ENCODE results near the gene TCF4. TPM values are rescaled to one million over a fixed set of nuclear protein-coding genes. Genes with fewer than 3 reads are reported as not detected.
A peak's percentile ranks its signal among the peaks of the same experiment; 100 is the strongest.

TCF4 gene
- total RNA-seq, 4 donors from 2014 or later: 80.9 to 172 (median 94.0) TPM

DNA sequence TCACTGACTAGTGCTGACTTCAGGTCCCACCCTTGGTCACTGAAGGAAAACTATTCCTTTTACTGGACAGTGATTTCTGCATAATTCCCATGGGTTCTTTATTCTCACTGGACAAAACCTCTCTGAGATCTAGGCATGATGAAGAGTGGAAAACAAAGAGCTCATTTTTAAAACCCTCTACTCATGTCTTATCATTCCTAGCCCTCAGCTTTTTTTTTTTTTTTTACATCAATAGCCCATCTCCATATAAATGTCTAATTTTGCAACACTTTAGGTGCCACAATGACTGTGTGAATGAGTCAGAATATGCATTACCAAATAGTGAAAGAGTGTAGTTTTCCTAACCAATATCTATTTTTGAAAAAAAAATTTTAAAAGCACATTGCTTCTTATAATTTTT, 74.8 kb downstream of the TCF4 start:
- TF ChIP-seq, protein P1, sequence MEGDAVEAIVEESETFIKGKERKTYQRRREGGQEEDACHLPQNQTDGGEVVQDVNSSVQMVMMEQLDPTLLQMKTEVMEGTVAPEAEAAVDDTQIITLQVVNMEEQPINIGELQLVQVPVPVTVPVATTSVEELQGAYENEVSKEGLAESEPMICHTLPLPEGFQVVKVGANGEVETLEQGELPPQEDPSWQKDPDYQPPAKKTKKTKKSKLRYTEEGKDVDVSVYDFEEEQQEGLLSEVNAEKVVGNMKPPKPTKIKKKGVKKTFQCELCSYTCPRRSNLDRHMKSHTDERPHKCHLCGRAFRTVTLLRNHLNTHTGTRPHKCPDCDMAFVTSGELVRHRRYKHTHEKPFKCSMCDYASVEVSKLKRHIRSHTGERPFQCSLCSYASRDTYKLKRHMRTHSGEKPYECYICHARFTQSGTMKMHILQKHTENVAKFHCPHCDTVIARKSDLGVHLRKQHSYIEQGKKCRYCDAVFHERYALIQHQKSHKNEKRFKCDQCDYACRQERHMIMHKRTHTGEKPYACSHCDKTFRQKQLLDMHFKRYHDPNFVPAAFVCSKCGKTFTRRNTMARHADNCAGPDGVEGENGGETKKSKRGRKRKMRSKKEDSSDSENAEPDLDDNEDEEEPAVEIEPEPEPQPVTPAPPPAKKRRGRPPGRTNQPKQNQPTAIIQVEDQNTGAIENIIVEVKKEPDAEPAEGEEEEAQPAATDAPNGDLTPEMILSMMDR (IDR thresholded peaks at IDR 0.05): no peak
- no peak for TF ChIP-seq POLR2AphosphoS5 (IDR thresholded peaks at IDR 0.05)
- Histone ChIP-seq H3K27me3 (no peaks in the 10 kb centered on the region), H3K36me3 (no peaks in the 10 kb centered on the region), H3K4me1 (peaks cover 7% of the 10 kb centered on the region), H3K9me3 (no peaks in the 10 kb centered on the region), H3K27ac (no peak overlapping the region), H3K4me3 (no peak overlapping the region)
- DNase-seq (ENCODE audit: low spot score in 2 of 2): no peak

DNA sequence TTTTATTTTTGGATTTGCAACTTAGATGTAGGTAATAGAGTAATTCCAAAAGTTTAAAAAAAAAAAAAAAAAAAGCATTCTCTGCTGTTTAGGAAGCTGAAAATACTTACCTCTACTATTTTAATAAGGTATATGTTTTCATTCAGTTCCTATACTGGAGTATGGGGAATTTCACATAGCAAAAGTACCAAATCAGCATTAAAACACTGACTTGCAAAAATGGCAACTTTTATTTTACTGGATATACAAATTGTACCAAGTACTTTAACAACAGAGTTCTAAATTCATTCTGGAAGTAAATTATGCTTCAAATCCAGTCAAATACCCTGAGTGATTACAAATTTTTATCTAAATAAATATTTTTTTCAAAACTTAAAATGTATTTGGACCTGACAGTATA, 76.7 kb downstream of the TCF4 start:
- no peaks in the 10 kb centered on the region for H3K9me3 ChIP-seq
- H3K27ac ChIP-seq: peak overlapping the region; percentile 70
- no peak for DNase-seq (ENCODE audit: low spot score in 2 of 2)
- H3K36me3 ChIP-seq: no peaks in the 10 kb centered on the region
- no peaks in the 10 kb centered on the region for H3K27me3 ChIP-seq
- TF ChIP-seq, protein P1 (IDR thresholded peaks at IDR 0.05): no peak
- TF ChIP-seq POLR2A (IDR thresholded peaks at IDR 0.05) (no peak), EP300 (IDR thresholded peaks at IDR 0.05) (no peak), POLR2AphosphoS5 (IDR thresholded peaks at IDR 0.05) (no peak)
- peaks cover 7% of the 10 kb centered on the region for H3K4me1 ChIP-seq
- peak overlapping the region; percentile 20 for H3K4me3 ChIP-seq

DNA sequence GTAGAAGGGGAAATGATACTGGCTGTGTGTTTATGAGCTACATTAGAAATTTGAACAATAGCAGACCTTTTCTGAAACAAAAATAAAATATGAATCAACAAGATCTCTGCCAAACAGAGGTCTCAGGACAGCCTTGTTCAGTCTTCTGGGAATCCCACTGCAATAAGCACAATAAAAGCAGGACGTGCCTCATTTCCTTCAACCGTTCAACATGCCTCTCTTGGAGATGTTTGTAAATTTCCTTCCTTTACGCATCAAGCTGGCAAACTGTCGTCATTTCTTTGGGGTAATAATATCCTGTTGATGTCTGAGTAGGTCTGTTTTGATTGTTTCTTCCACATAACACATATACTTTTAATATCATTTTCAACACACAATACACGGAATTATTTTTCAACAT, 77.2 kb downstream of the TCF4 start:
- Histone ChIP-seq H3K9me3 (no peaks in the 10 kb centered on the region), H3K27me3 (no peaks in the 10 kb centered on the region), H3K4me3 (peak overlapping the region; percentile 20), H3K36me3 (no peaks in the 10 kb centered on the region), H3K27ac (peak overlapping the region; percentile 70), H3K4me1 (peaks cover 7% of the 10 kb centered on the region)
- WGBS: 49% methylated on average over 5 of the region's 5 CpGs
- no peak for DNase-seq (ENCODE audit: low spot score in 2 of 2)
- TF ChIP-seq EP300 (IDR thresholded peaks at IDR 0.05) (no peak), POLR2AphosphoS5 (IDR thresholded peaks at IDR 0.05) (peak in 2 of 3 donors; percentile 16 to 21), POLR2A (IDR thresholded peaks at IDR 0.05) (no peak)

DNA sequence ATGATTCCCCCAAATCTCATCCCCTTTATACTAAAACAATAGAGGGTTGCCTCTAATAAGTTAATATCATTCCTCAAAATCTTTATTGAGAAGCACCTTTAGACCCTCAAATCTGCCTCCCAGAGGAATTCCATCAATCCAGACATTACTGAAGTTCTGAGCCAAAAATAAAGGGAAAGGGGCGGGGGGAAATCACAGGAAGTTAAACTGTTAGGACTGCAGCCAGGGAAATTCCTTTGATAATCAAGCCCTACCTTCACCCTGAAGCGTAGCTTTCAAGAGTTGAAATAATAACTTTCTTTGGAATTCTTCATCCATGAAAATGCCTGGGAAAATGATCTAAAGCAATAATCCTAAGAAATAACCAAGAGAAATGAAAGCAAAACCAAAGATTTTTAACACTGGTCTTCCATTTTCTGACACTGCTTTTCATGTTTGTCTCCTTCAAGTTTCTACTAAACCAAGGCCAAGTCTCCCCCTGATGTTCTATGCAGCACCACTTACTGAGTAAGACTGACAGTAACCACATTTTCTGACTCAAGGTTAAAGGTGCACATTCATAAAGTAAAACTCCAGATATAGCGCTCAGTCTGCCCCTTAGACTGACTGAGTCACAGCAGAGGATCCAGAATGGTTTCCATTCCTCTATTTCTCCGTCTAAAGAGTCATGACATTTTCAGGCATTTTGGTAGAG, 78.2 kb downstream of the TCF4 start:
- 43% methylated on average over 4 of the region's 4 CpGs for WGBS
- TF ChIP-seq, protein P1 (IDR thresholded peaks at IDR 0.05): no peak
- TF ChIP-seq POLR2AphosphoS5 (IDR thresholded peaks at IDR 0.05) (no peak), EP300 (IDR thresholded peaks at IDR 0.05) (no peak), POLR2A (IDR thresholded peaks at IDR 0.05) (no peak)
- H3K36me3 ChIP-seq: no peaks in the 10 kb centered on the region
- peak overlapping the region; percentile 70 for H3K27ac ChIP-seq
- no peaks in the 10 kb centered on the region for H3K9me3 ChIP-seq
- no peak for DNase-seq (ENCODE audit: low spot score in 2 of 2)
- peak overlapping the region; percentile 20 for H3K4me3 ChIP-seq
- H3K27me3 ChIP-seq: no peaks in the 10 kb centered on the region
- H3K4me1 ChIP-seq: peaks cover 7% of the 10 kb centered on the region

DNA sequence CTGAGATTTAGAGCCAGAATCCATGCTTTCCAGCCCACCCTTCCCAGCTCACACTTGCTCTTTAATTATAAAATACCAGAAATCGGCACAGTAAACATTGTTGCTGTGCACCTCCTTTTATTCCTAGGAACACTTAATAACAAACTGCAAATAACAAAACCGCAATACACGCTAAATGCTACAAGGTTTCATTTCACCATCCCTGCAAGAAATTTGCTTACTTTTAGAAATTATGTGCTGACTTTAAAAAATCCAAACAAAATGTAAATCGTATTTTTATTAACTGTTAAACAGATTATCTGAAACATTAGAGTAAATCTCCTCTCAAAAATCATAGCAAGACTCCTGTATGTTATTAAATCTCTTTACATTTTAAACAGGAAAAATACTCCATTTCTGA, 79.3 kb downstream of the TCF4 start:
- H3K27ac ChIP-seq: peak overlapping the region; percentile 4
- no peaks in the 10 kb centered on the region for H3K27me3 ChIP-seq
- H3K36me3 ChIP-seq: no peaks in the 10 kb centered on the region
- no peaks in the 10 kb centered on the region for H3K9me3 ChIP-seq
- peaks cover 7% of the 10 kb centered on the region for H3K4me1 ChIP-seq
- DNase-seq (ENCODE audit: low spot score in 2 of 2): no peak
- TF ChIP-seq POLR2A (IDR thresholded peaks at IDR 0.05) (no peak), POLR2AphosphoS5 (IDR thresholded peaks at IDR 0.05) (no peak), EP300 (IDR thresholded peaks at IDR 0.05) (no peak)
- TF ChIP-seq, protein P1 (IDR thresholded peaks at IDR 0.05): no peak
- WGBS: 67% methylated on average over 4 of the region's 4 CpGs
- H3K4me3 ChIP-seq: no peak overlapping the region

DNA sequence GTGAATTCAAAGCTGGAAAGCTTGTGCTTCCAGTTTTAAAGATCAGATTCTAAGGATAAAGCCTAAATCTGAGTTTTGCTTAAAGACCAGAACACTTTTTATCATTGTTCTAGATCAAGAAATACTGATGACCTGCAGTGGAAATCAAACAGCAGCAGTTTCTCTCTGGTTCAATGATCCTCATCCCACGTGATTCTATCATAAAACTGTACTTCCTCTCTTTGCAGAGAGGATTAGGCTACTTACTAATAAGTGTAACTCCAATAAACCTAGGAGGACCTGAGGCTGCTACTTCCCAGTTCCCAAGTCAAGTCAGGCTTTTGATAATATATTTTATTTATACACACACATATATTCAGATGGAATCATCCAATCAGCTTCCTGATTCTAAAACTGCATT, 81.9 kb downstream of the TCF4 start:
- no peak for DNase-seq (ENCODE audit: low spot score in 2 of 2)
- Histone ChIP-seq H3K27me3 (no peaks in the 10 kb centered on the region), H3K4me3 (no peak overlapping the region), H3K36me3 (no peaks in the 10 kb centered on the region), H3K27ac (no peak overlapping the region), H3K9me3 (no peaks in the 10 kb centered on the region), H3K4me1 (peaks cover 7% of the 10 kb centered on the region)
- WGBS: 41% methylated on average over 1 of the region's 1 CpG
- TF ChIP-seq EP300 (IDR thresholded peaks at IDR 0.05) (no peak), POLR2A (IDR thresholded peaks at IDR 0.05) (no peak), POLR2AphosphoS5 (IDR thresholded peaks at IDR 0.05) (no peak)
- TF ChIP-seq, protein P1 (IDR thresholded peaks at IDR 0.05): no peak

All from suprapubic skin (tissue), 4 donors.